ENCODE data around the gene TCF3.
"Not testable (repeated sequence)": the region's sequence is repeated elsewhere in the genome, so short reads cannot be mapped to it uniquely, and the experiment has no call there.

The TCF3 gene

DNA sequence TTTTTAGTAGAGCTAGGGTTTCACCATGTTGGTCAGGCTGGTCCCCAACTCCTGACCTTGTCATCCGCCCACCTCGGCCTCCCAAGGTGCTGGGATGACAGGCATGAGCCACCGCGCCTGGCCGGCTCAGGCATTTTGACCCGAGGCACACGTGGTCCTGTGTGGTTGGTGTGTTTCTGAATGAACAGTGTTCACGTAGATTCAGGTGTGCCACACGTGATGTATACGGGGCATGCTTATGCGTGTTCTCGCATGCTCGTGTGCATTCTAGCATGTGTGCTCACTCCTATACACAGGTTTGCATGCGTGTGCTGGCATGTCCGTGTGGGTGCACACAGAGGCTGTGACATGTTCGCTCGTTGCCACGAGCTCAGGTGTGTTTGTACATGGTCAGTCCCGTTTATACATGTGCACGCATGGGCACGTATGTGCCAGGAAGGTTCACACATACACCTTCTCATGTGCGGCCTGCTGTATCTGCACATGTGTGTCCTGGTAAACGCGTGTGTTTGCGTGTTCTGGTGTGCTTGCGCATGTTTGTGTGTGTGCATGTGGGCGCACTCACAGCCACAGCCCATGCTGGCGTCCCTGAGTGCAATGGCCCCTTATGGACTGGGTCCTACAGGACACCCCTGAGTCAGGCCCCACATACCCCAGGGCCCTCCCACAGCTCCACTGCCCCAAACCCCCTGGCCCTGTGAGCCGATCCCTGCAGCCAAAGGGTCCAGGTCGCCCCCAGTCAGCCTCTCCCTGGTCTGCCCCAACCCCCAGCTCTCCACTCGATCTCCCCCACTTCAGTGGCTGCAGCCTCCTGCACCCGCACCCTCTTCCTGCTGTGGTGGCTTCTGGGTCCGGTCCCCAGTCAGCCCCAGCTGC lies 20.6 kb upstream of the TCF3 start:
- DNase-seq, result no peak

DNA sequence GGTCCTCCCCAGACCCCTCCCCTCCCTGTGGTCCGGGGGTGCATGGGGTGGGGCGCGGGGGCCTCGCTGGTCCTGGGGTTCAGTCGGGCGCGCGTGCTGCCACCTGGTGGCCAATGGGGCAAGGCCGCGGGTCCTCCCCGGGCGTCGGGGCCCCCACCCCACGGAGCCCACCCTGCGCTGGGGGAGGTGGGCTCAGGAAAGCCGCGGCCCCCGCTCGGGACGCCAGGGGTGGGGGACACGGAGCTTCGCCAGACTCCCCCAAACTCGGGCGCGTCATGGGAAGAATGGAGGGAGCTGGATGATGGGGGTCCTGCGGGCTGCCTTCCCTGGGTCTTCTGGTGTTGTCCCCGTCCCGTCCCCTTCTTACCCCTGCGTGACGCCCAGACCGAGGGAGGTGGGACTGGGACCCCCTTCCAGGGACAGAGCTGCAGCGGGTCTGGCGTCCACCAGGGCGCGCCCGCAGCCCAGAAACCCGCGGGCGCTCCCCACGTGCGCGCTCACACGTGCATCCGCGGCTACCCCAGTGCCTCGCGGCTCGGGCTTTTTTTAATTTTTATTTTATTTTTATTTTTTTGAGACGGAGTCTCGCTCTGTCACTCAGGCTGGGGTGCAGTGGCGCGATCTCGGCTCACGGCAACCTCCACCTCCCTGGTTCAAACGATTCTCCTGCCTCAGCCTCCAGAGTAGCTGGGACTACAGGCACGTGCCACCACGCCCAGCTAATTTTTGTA lies 19.8 kb upstream of the TCF3 start:
- no peak for DNase-seq

DNA sequence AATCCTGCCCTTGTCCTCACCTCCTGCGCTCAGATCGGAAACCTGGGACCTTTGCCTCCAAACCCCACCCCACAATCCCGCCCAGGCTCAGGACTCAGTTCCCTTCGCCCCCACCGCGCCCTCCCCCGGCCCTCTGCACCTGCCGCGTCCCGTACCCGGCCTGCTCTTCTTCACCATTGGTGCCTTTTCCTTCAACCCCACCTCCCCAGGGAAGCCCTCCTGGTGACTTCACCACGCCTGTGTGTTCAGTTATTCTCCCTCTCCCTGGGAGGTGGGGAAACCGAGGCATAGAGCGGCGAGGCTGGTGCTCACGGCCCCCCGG lies 19.3 kb upstream of the TCF3 start:
- no peak for DNase-seq

DNA sequence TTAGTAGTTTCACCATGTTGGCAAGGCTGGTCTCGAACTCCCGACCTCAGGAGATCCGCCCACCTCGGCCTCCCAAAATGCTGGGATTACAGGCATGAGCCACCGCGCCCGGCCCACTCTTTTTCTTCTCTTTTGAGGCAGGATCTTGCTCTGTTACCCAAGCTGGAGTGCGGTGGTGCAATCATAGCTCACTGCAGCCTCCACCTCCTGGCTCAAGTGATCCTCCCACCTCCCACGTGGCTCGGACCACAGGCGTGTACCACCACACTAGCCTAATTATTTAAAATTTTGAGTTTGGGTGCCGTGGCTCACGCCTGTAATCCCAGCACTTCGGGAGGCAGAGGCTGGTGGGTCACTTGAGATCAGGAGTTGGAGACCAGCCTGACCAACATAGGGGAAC lies 18.3 kb upstream of the TCF3 start:
- DNase-seq, result not testable (repeated sequence)

DNA sequence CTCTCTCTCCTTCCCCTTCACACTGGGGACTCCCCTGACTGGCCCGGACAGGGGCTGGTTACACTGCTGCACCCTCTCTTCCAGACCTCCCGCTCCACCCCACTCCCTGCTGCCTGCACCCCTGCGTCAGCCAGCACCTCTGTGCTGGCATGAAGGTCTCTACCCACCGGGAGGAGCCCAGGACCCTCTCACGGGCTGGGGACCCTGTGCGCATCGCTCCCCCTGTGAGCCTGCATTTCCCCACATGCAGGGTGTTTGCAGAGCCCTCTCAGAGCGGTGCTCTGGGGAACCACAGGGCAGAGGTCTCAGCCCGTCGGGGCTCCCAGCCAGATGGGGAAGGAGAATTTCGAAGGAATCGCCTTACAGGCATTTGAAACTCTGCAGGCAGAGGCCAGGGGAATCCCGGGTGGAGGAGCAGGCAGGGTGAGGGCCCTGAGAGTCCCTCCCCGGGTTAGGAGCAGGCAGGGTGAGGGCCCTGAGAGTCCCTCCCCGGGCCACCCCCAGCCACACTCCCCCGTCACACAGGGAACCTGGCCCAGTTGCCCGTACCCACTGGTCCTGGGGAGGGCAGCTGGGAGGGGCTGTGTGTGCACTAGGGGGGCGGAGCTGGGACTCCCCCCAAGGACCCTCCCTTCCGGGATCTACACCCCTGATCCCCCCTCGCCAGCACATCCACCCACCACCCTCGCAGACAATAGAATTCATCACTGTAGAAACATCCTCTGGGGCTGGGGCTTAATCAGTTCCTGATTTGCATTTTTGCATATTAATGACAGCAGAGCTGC lies 16.3 kb upstream of the TCF3 start:
- DNase-seq, result no peak

DNA sequence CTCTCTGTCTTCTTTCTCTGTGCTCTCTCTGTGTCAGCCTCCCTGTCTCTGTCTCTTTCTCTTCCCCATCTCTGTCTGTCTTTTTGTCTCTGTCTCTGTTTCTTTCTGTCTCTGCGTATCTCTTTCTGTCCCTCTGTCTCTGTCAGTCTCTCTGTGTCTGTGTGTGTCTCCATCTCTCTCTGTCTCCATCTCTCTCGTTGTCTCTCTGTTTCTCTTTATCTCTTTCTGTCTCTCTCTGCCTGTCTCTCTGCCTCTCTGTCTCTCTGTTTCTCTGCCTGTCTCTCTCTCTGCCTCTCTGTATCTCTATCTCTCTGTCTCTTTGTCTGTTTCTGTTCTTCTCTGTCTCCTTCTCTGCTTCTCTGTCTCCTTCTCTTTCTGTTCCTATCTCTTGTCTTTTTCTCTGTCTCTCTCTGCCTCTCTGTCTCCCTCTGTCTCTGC lies 15.7 kb upstream of the TCF3 start:
- no peak for DNase-seq

DNA sequence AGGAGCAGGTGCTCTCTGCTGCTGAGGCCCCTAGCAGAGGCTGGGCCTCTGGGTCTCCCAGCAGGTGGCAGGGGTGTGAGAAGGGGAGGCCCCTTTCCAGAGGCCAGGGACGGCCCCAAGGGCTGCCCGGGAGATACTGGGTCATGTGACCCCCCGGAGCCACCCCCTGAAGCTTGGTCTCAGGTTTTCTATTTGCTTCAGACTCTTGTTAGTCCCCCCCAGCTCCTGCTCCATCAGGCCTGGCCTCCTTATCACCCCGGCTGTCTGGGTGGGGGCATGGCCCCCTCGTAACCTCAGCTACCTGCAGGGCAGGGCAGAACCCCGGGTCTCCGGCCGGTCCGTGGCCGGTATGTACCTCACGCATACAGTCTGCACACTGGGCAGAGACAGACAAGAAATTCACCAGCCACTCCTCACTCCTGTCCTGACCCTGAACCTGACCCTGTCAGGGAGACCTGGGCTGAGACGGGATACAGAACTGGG lies 13.2 kb upstream of the TCF3 start:
- no peak for DNase-seq

DNA sequence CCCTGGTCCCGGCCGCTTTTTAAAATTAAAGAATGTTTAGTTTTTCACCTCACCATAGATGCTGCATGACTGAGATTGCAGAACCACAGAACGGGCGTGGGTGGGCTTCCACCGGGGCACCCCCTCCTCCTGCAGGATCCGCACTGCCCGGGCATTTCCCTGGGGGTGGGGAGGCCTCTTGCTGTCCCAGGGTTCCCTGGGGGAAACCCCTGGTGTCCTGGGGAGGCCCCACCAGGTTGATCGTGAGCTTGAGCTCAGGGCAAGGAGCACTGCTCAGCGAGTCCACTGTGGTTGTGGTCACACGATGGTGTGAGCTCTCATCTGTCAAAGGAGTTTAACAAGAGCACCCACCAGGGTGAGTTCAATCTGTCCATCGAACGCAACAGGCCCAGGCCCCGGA lies 11.4 kb upstream of the TCF3 start:
- no peak for DNase-seq

DNA sequence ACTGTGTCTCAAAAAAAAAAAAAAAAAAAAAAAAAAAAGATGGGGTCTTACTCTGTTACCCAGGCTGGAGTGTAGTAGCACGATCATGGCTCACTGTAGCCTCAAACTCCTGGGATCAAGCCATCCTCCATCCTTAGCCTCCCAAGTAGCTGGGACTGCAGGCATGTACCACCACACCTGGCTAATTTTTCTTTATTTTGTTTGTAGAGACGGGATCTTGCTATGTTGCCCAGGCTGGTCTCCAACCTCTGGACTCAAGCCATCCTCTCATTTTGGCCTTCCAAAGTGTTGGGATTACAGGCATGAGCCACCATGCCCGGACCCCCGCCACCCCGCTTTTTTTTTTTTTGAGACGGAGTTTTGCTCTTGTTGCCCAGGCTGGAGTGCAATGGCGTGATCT lies 10.8 kb upstream of the TCF3 start:
- DNase-seq, result not testable (repeated sequence)

DNA sequence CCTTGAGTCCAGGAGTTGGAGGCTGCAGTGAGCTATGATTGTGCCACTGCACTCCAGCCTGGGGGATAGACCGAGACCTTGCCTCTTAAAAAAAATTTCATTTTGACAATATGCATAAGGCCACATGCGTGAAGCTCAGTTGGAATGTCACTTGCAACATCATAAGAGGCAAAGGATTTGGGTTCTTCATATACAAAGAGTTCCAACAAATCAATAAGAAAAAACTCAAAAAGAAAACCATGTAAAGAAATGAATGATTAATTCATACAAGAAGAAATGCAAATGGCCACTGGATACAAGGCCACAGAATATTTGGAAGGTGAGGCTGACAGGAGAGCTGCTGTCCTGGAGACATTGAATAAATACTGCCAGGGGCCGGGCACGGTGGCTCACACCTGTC lies 9.6 kb upstream of the TCF3 start:
- DNase-seq, result no peak

DNA sequence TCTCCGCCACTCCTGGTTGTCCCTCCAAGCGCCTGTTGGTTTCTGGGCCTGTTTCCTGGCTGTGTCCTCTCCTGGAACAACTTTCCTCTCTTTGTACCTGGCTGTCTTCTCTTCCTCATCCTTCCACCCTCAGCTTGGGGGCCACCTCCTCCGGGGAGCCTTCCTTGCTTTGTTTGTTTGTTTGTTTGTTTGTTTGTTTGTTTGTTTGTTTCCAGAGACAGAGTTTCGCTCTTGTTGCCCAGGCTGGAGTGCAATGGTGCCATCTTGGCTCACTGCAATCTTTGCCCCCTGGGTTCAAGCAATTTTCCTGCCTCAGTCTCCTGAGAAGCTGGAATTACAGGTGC lies 6.6 kb upstream of the TCF3 start:
- DNase-seq, result no peak

DNA sequence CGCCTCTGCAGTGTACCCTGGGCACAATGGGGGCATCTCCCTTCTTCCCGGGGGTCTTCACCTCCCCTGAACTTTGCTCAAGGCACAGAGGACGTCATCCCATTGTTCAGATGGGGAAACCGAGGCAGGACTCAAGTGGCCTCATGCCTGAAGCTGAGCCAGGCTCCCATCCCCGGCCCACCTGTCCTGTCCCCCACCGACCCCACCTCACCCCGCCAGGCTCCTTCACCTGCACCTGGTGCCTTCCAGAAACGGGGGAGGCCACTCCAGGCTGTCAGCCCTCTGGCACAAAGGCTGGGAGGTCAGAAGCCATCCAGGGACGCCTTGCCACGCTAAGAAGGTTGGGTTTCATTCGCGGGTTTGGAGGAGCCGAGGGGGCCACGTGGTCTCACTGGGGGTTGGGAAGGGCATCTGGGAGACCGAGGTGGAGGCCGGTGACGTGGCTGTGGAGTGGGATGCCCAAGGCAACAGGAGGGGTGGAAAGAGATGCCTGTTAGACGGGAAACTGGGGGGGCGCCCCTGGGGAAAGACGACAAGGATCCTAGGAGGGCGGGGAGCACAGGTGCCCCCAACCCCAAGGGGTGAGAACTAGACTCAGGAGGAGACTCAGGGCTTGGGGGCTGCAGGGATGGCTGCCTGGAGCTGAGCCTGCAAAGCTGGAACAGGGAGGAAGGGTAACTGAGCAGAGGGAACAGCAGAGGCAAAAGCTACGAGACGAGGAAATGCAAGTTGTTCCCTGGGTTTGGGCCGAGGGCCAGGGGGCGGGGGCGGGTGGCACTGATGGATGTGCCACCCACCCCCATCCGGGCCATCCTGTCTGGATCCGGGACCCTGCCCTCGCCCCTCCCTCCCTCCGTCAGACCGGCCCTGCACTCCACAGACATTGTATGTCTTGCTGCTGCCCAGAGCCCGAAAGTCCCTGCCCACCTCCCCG lies 6.0 kb upstream of the TCF3 start:
- no peak for DNase-seq

DNA sequence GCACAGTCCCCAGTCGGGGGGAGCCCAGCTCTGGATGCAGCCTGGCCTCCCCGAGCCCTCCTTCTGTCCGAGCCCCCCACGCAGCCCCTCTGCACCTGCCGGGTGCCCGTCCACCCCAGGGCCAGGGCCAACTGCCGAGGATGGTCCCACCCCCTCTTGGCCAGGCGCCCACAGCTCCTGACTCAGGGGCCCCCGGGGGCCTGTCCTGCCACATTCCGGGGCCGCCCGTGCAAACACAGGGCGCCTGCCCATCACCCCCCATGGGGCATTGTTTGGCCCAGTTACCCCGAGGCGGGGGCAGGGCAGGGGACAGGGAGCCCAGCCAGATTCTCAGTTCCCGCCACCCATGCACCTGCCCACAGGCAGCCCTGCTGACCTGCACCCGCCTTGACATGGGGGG lies 5.3 kb upstream of the TCF3 start:
- DNase-seq, result no peak

DNA sequence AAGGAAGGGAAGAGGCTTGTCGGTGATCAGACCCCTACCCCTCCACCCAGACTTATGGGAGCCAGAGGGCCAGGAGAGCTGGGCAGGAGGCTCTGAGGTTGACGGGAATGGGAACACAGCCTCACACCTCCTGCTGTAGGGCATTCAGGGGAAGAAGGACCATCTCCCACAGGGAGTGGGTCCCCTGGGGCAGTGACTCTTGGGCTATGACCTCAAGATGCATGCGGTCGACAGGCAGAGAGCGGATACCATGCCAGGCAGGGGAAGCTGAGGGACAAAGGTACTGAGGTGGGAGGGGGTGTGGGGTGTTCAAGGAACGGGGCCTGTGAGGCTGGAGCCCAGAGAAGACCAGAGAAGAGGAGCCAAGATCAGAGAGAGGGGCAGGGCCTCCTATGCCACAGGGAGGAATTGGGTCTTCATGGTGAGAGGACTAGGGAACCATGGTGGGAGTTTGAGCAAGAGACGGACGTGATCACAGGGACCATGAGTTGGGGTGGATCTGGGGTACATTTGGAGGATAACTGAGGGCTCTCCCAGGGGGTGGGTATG lies 4.6 kb upstream of the TCF3 start:
- no peak for DNase-seq

DNA sequence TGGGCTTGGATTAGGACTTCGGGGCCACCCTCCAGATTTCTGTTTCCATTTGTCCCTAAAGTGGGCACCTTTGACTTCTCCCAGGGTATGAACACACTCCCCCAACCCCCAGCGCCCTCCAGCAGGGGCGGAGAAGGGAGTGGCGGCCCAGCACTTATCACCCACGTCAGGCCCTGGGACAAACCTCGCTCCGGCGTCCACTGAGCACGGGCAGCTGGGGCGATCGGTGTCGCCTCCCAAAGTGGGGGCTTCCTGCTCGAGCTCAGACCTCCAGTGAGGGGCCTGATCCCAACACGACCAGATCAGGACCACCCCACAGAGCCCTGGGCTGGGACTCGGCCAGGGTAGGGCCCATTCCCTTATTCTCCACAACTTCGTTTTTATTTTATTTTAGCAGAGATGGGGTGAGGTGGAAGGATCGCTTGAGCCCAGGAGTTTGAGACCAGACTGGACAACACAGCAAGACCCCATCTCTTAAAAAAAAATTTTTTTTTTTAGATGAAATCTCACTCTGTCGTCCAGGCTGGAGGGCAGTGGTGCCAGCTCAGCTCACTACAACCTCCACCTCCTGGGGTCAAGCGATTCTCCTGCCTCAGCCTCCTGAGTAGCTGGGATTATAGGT lies 3.7 kb upstream of the TCF3 start:
- no peak for DNase-seq

DNA sequence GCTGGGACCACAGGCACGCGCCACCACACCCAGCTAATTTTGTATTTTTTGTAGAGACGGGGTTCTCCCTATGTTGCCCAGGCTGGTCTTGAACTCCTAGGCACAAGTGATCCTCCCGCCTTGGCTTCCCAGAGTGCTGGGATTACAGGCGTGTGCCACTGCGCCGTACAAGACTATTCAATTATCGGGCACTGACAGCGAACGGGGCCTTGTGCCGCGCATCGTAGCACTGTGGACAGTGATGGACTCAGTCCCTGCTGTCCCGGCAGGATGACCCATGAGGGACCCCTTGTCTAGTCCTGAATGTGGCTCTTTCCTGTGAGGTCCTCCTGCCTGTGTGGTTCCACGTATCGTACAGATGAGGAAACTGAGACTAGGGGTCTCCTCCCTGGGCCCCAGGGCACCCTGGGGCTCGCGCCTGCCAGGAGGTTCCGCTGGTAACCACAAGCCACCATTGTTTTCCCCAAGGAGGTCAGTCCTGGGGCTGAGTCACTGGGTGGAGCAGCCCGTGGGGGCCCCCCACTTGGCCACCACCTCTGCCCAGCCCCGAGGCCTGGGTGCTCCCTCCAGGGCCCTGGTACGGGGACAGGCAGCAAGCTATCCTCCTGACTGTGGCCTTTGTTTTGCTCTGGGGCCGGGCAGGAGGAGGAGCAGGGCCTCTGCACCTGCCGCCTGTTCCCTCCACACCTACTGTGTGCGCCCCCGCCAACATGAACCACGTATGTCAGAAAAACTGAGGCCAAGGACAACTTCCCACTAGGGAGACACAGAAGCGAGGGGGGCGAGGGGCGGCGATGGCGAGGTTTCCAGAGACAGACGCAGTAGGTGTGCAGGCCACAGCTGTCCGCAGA lies 2.9 kb upstream of the TCF3 start:
- DNase-seq, result no peak

DNA sequence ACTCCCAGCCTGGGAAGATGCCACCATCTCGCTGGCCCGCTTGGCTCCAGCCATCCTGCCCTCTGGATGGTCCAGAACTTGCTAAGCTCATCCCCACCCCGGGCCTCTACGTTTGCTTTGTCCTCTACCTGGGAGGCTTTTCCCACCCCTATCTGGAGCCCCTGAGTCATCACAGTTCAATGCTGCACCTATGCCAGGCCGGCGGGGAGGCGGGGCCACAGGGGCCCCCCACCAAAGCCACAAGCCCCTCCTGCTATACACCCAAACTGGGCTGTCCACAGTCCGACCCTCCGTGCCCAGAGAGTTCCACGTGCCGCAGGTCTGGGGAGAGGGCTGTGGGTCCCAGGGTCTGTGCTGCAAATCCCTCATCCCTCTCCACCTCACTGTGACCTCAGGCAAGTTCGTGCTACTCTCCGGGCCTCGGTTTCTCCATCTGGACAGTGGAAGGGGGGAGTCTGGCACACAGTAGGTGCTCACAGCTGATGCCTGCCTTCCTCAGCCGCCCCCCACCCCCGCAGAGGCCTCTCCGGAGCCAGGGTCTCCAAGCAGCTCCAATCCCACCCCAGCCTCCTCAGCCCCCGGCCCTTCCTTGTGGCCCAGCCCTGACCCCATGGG lies 1.9 kb upstream of the TCF3 start:
- no peak for DNase-seq

DNA sequence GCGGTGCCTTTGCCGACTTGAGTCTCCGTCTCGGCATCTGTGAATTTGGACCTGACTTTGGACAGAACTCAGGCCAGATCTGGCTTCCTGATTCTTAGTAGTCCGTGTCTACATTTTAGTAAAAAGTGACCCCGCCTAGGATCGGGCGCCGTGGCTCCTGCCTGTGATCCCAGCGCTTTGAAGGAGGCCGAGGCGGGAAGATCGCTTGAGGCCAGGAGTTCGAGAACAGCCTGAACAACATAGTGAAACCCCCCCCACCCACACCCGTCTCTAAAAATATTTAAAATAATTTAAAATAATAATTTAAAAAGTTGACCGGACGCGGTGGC lies 849 bp upstream of the TCF3 start:
- no peak for DNase-seq

DNA sequence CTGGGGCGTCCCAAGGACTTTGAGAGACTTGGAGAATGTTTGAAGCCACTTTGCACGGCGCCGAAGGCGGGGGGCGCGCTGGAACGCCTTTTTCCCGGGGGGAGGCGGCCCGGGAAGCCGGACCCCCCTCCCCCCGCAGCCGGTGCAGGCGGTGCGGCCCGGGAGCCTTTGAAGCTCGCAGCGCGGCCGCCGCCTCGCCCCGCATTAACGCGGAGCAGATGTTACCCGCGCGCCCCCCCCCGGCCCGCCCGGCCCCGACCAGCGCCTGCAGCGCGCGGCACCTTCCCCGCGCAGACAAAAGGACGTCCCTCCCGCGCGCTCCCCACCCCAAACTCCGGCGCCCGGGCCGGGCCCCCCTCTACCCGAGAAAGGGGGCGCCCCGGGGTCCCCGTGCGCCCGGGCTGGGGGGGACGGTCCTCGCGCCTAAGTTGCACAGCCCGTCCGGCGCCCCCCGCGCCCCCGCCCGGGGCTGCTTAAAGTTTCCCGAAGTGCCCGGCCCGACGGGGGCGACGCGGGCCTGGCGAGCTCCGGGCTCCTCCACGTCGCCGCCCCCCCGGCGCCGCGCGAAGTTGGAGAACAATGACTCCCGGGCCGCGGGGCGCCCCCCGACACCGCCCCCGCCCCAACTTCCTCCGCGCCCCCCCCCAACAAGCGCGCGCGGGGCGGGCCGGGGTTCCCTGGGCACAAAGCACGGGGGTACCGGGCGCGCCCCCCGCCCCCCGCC lies 685 bp downstream of the TCF3 start:
- no peak for DNase-seq

Data from NCI-H187 (cell line).